Muscle of leg (tissue), 11 donors: ENCODE measurements around the gene LGALS8. TPM values are rescaled to one million over a fixed set of nuclear protein-coding genes. Genes with fewer than 3 reads are reported as not detected.
A peak's percentile ranks its signal among the peaks of the same experiment; 100 is the strongest.

ENCODE experiments used
- DNase-seq: peaks from one replicate; pipeline ENCODE4 v3.0.0; 2013
- H3K27ac ChIP-seq: one replicate; pipeline ENCODE4 v1.5.1; 2013; ENCODE audit warnings: mild to moderate bottlenecking, low read length, control low read depth
- H3K27me3 ChIP-seq: one replicate; pipeline ENCODE4 v1.6.1; 2013; ENCODE audit warnings: low read length; ENCODE audit not compliant: control insufficient read depth, insufficient read depth
- H3K36me3 ChIP-seq: one replicate; pipeline ENCODE4 v1.6.1; 2013; ENCODE audit warnings: low read length; ENCODE audit not compliant: control insufficient read depth, insufficient read depth
- H3K4me1 ChIP-seq: one replicate; pipeline ENCODE4 v1.6.1; 2013; ENCODE audit warnings: low read length; ENCODE audit not compliant: control insufficient read depth, insufficient read depth
- H3K4me3 ChIP-seq: one replicate; pipeline ENCODE4 v1.5.1; 2013; ENCODE audit warnings: low read length, control low read depth
- H3K9me3 ChIP-seq: replicated peaks from 2 replicates; pipeline ENCODE4 v1.6.1; 2013; ENCODE audit warnings: low read depth, low read length; ENCODE audit not compliant: control insufficient read depth
- WGBS: methylation state at CpG from one replicate; pipeline ENCODE4 v1.1.5; 2013; ENCODE audit warnings: missing lambda C conversion rate; ENCODE audit not compliant: insufficient coverage; 5-methylcytosine and 5-hydroxymethylcytosine counted together
- polyA plus RNA-seq, 8 donors: library from polyadenylated mRNA; unstranded; fragments of 120-200 nt; gene quantifications; one replicate each; pipeline versions ENCODE4 v1.2.1 to v1.2.3, GENCODE V29; 2013; ENCODE audit warnings: inconsistent platforms in 1 of 8, low replicate concordance in 1 of 8; ENCODE audit not compliant: insufficient read length in 8 of 8, insufficient read depth in 1 of 8
- total RNA-seq: library from RNA; stranded (reverse); fragments of 120-200 nt; gene quantifications from one replicate; pipeline ENCODE4 v1.2.4, GENCODE V29; 2013

LGALS8 gene
- total and polyA plus RNA-seq, 9 donors: 22.7 to 33.5 (median 26.9) TPM

DNA sequence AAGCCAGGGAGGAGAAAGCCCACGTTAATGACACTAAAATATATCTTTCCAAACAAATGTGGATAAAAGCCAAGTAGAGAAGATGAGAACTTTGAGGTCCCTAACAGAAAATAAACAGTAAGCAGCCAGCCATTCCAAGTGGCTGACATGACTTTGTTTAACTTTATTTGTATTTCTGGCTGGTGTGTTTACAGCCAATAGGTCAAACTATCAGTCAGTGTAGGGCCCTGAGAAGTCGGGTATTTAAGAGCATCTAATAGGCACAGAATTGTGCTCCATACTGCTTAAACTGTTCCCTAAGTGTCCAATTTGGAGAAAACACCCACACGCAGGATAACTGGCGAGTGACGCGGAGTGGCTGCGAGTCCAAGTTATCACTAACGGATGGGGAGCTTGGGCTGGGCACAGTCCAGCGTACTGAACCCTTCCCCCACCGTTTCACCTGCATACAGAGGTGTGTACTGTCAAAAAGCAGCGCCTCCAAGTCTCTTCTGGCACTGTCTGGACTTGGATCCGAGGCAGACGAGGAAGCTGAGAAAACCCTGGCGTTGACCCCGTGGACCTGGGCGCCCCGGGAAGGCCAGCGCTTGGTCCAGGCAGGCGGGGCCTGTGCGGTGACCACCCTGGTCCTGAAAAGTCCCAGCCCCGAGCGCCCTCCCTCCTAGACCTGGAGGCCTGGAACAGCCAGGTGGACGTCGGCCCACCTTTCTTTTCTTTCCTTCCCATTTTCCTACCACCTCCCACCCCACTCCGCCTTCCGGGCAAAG is 662 bp upstream of the LGALS8 start:
- WGBS: 18% methylated on average over 24 of the region's 26 CpGs
- H3K4me1 ChIP-seq: peaks cover 6% of the 10 kb centered on the region
- H3K4me3 ChIP-seq: peak overlapping the region; percentile 74
- no peaks in the 10 kb centered on the region for H3K27me3 ChIP-seq
- DNase-seq: no peak
- H3K36me3 ChIP-seq: peaks cover 12% of the 10 kb centered on the region
- no peaks in the 10 kb centered on the region for H3K9me3 ChIP-seq
- H3K27ac ChIP-seq: peak overlapping the region; percentile 98

DNA sequence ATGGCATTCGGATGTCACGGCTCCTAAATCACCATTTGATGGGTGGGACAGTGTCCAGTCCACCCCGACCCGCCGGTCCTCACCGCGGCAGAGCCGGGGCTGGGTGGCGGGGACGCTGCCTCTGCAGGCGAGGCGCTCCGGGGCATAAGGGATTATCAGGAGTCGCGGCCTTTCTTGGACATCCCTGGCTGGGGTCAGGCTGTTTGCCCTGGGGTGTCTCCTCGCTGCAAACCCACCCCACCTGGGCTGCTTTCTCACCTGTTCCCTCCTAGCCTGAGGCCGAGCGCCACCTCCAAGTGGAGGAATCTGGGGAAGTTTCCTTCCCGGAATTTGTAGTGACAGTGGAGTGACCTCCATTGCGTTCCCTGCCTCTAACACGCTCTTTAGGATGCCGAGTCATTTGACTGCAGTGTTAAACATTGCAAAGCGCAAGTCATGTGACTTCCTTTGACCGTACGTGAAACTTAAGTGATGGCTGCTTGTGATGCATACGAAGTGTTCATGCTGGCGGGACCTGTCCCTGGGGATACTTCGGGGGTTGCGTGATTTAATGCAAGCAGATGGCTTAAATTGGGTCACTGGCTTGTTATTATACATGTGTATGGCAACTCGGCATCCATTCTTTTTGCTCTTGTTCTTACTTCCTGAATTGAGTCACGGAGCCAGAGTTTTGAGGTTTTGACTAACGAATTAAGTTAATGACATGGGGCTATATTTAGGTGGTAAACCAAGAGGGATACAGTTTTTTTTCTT is 536 bp downstream of the LGALS8 start:
- Histone ChIP-seq H3K4me1 (peaks cover 6% of the 10 kb centered on the region), H3K4me3 (peak overlapping the region; percentile 74), H3K27me3 (no peaks in the 10 kb centered on the region), H3K27ac (peak overlapping the region; percentile 98), H3K9me3 (no peaks in the 10 kb centered on the region), H3K36me3 (peaks cover 12% of the 10 kb centered on the region)
- DNase-seq: peak; percentile 94
- 0% methylated on average over 21 of the region's 32 CpGs for WGBS

DNA sequence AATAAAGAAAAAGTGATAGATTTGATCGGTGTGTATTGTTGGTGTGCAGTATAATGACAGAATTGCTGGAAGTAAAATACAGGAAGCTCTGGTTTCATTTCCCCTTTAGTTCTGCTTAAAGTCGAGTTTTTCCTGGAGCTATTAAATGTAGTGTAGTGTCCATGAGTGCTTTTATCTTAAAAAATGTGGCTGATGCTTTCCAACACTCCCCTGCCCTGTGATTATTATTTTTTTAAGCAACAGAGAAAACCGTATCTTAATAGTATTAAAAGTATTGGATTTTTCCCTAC is 1.1 kb downstream of the LGALS8 start:
- no CpG with 5 or more reads among the region's 3 CpGs for WGBS
- H3K27ac ChIP-seq: peak overlapping the region; percentile 98

DNA sequence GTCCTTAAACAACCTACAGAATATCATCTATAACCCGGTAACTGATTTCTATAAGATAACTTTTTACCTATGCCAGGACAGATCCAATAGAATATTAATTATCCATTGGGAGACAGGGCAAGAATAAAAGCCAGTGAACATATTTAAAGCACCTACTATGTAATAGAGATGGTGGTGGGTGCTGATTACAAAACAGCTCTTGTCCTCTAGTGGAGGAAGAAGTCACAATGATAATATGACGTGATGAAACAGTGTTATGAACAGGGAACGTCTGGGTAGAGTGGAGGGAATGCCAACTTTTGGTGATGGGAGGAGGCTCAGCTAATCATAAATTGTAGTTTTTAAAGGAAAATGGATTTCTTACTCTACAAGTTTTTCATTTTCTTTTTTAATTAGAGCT is 2.3 kb downstream of the LGALS8 start:
- Histone ChIP-seq H3K27me3 (no peaks in the 10 kb centered on the region), H3K9me3 (no peaks in the 10 kb centered on the region), H3K36me3 (peaks cover 12% of the 10 kb centered on the region), H3K4me1 (peaks cover 6% of the 10 kb centered on the region), H3K4me3 (no peak overlapping the region), H3K27ac (no peak overlapping the region)
- 100% methylated on average over 1 of the region's 3 CpGs for WGBS
- DNase-seq: no peak

More for the DNA sequence above, 1.1 kb downstream of the LGALS8 start:
- Histone ChIP-seq H3K4me1 (peaks cover 6% of the 10 kb centered on the region), H3K4me3 (peak overlapping the region; percentile 74), H3K36me3 (peaks cover 12% of the 10 kb centered on the region), H3K9me3 (no peaks in the 10 kb centered on the region), H3K27me3 (no peaks in the 10 kb centered on the region)
- DNase-seq: no peak

DNA sequence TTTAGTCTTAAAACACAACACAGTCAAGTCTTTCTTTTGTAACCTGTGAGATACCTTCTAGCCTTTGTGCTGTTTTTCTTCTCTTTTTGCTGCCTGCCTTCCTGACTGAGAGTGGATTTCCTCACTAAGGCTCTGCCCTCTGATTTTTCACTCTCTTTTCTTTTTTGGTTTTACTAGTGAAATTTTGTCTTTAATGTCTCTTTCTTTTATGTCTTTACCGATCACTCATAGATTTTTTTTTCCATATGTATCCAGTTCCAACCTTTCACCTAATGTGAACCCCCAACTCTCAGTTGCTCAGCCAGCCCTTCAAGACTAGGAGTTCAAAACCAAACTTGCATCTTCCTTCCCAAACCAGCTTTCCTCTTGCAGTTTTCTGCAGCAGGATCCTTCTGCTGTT is 6.5 kb downstream of the LGALS8 start:
- WGBS: no CpG with 5 or more reads among the region's 1 CpG
- H3K27ac ChIP-seq: no peak overlapping the region
- H3K36me3 ChIP-seq: peaks cover 16% of the 10 kb centered on the region
- no peak for DNase-seq
- H3K4me1 ChIP-seq: no peaks in the 10 kb centered on the region
- H3K9me3 ChIP-seq: no peaks in the 10 kb centered on the region
- H3K4me3 ChIP-seq: no peak overlapping the region
- no peaks in the 10 kb centered on the region for H3K27me3 ChIP-seq

DNA sequence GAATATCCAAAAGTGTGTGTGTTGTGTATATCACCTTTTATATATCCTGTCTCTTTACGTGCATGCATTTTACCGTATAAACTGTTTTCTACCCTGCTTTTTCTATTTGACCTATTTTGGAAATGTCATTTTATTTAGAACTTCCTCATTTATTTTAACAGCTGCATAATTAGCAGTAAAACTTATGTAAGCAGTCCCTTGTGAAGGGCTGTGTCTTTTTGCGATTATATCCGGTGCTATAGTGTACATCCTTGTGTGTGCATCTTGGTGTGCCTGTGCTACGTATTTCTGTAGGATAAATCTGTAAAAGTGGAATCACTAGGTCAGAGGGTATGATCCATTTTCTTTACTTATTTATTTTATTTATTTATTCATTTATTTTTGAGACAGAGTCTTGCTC is 7.2 kb downstream of the LGALS8 start:
- no CpG with 5 or more reads among the region's 5 CpGs for WGBS
- Histone ChIP-seq H3K4me1 (no peaks in the 10 kb centered on the region), H3K4me3 (no peak overlapping the region), H3K36me3 (peaks cover 19% of the 10 kb centered on the region), H3K27ac (no peak overlapping the region), H3K9me3 (no peaks in the 10 kb centered on the region), H3K27me3 (no peaks in the 10 kb centered on the region)
- DNase-seq: no peak

DNA sequence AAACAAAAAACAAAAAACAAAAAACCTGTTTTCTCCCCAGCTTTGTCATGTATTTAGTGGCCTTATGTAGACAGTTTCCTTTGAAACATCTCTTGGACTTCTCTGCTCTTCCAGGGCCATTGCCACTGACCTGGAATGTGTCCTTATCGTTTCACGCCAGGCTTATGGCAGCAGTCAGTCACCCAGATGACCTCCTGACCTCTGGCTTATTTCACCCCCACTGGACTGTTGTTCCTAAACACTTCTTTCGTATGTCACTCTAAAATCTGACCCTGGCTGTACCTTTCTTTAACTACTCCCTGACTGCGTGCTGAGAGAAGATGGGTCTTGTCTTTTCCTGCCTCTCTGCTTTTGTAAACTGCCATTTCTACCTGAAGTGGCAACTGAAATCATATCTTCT is 9.1 kb downstream of the LGALS8 start:
- Histone ChIP-seq H3K27ac (no peak overlapping the region), H3K27me3 (no peaks in the 10 kb centered on the region), H3K4me1 (no peaks in the 10 kb centered on the region), H3K4me3 (no peak overlapping the region), H3K36me3 (peaks cover 15% of the 10 kb centered on the region), H3K9me3 (no peaks in the 10 kb centered on the region)
- DNase-seq: no peak
- WGBS: 80% methylated on average over 4 of the region's 4 CpGs

DNA sequence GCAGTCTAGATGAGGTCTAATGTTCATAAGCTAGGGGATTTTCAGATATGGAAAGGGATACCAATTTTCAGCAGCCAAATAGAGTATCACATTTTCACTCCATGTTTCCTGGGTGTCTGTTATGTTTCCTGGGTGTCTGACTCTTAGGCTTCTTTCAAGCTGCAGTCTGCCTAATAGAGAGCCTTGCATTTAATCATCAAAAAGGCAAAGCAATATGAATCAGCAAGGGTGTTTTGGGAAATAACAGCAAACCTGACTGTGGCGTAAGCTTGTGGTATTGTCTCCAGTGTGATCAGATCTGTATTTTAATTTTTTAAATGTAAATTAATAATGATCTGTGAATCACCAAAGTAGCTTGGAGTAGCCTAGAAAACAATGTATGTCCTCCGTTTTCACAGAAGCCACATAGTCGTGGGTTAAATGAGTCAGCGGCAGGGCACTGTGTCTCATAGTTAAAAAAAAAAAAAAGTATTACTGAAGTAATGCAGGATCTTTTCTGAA is 10.4 kb downstream of the LGALS8 start:
- Histone ChIP-seq H3K4me1 (no peaks in the 10 kb centered on the region), H3K4me3 (no peak overlapping the region), H3K27ac (no peak overlapping the region), H3K27me3 (no peaks in the 10 kb centered on the region), H3K36me3 (peaks cover 25% of the 10 kb centered on the region), H3K9me3 (no peaks in the 10 kb centered on the region)
- WGBS: 95% methylated on average over 3 of the region's 4 CpGs
- DNase-seq: no peak

DNA sequence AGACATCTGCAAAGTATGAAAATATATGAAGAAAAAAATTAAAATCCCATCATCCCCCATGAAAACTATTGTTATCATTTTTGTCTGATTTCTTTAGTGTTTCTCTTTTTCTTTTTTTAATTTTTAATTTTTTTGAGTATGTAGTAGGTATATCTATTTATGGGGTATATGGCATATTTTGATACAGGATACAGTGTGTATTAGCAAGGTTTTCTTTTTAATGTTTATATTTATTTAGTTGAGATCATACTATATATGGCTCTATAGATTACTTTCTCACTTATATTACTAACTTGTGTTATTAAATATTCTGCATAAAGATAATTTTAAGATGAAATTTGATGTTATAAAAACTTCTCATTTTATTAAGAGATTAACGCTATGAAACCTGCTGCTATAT is 11.4 kb downstream of the LGALS8 start:
- no peak overlapping the region for H3K27ac ChIP-seq
- H3K36me3 ChIP-seq: peaks cover 34% of the 10 kb centered on the region
- no CpG with 5 or more reads among the region's 1 CpG for WGBS
- H3K4me3 ChIP-seq: no peak overlapping the region
- no peaks in the 10 kb centered on the region for H3K27me3 ChIP-seq
- no peaks in the 10 kb centered on the region for H3K9me3 ChIP-seq
- H3K4me1 ChIP-seq: no peaks in the 10 kb centered on the region
- DNase-seq: no peak

DNA sequence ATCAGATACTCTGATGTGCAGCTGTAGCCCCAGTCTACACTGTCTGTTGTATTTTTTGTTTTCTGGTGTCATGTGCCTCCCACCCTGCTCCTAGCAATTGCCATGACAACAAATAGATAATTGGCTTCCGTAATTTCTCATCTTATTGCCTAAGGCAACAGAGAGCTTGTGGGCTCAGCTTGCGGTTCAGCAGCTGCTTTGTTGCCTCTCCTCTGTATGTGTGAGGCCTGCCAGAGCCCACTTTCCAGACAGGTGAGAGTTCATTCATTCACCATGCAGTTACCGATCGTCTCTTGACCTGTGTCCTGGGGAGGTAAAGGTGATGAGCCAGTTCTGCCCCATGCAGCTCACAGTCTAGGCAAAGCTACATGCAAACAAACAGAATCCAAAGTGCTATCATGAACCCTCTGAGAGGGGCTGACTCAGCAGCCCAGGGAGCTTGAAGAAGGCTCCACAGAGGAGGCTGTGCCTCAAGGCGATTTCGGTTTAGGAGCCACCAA is 11.9 kb downstream of the LGALS8 start:
- Histone ChIP-seq H3K4me1 (no peaks in the 10 kb centered on the region), H3K36me3 (peaks cover 38% of the 10 kb centered on the region), H3K27me3 (no peaks in the 10 kb centered on the region), H3K27ac (no peak overlapping the region), H3K9me3 (no peaks in the 10 kb centered on the region), H3K4me3 (no peak overlapping the region)
- no peak for DNase-seq
- 90% methylated on average over 4 of the region's 6 CpGs for WGBS
